ENCODE results near the gene HRAS. TPM values are rescaled to one million over a fixed set of nuclear protein-coding genes. Genes with fewer than 3 reads are reported as not detected.

Gene HRAS
- total and polyA plus RNA-seq, 2 of the 13 experiments (the other 11 are each of a cell fraction or from before 2014, with no cell fraction given) = 32.9 to 50.0 TPM

- Histone ChIP-seq H2AFZ (ENCODE audit: low read length) (no peak overlapping the region), H3K27me3 (ENCODE audit: control insufficient read depth in 1 of 2, insufficient read depth in 2 of 2, low read length in 2 of 2) (no peaks in the 10 kb centered on the region), H3K9me3 (ENCODE audit: low read length) (no peaks in the 10 kb centered on the region), H3K4me1 (ENCODE audit: insufficient read depth, low read length) (peaks cover 80% of the 10 kb centered on the region), H4K20me1 (ENCODE audit: insufficient read depth, low read length) (peaks cover 12% of the 10 kb centered on the region; the same call in 1 of the 2 replicates), H3K79me2 (ENCODE audit: insufficient read depth, low read length) (peaks cover 11% of the 10 kb centered on the region), H3K36me3 (replicated peaks in 1 of 2; ENCODE audit: control insufficient read depth in 1 of 2, insufficient read depth in 2 of 2, low read length in 2 of 2) (peaks cover 0 to 2% of the 10 kb centered on the region in 2 experiments; a peak in 3 of 5 replicates), H3K27ac (ENCODE audit: extremely low read length, insufficient read depth, low read length) (peak overlapping the region; percentile 87), H3K9ac (ENCODE audit: insufficient read depth, low read depth, low read length) (peak overlapping the region; percentile 83), H3K4me3 (replicated peaks in 1 of 3; ENCODE audit: insufficient read depth in 1 of 3, low read depth in 2 of 3, low read length in 3 of 3) (peak overlapping the region; percentile 80 to 95 (median 92)), H3K4me2 (ENCODE audit: low read depth, low read length) (peak overlapping the region; percentile 90)
- WGBS (ENCODE audit: low lambda C conversion rate) = 0% methylated on average over 5 of the region's 67 CpGs
- POLR2A ChIA-PET = interaction anchor here (0.6 to 1.5 kb wide), 10 partner anchors 8 to 167 kb away, joined by 3 to 32 read pairs (median 4); partner anchors contain the start of genes HRAS and PHRF1
- FAIRE-seq (peak; percentile 50), DNase-seq (ENCODE audit: low spot score) (peak; percentile 87), ATAC-seq (peak; percentile 38)
- intact Hi-C loops (cut with micrococcal nuclease; ENCODE audit: unreplicated experiment) (loop anchor here (1.0 kb wide), 1 partner anchor 27 kb away; no protein-coding TSS in a partner anchor), in situ Hi-C loops (cut with HindIII; ENCODE audit: extremely low pct_ligation_motif_present, low pct_unique_long_range_greater_than_20kb) (no loop called here)
- BruUV-seq (replicated peaks) = no TSS peak
- CTCF ChIA-PET (ENCODE audit: low intra/inter-chr PET ratio, low total read pairs) = no interaction called here
- TF ChIP-seq ZNF136 (CRISPR knock-in tag; IDR thresholded peaks at IDR 0.05; ENCODE audit: low read depth) (no peak), GZF1 (CRISPR knock-in tag; IDR thresholded peaks at IDR 0.05) (no peak), U2AF2 (IDR thresholded peaks at IDR 0.05; ENCODE audit: low read depth, low read length) (no peak), POLR2A (IDR thresholded peaks at IDR 0.05; ENCODE audit: insufficient read depth in 1 of 2, low read depth in 2 of 2, low read length in 2 of 2) (peak in 1 of 2 experiments; percentile 59; a peak in 2 of 4 replicates), SNAPC4 (CRISPR knock-in tag; IDR thresholded peaks at IDR 0.05) (no peak), ARID5B (CRISPR knock-in tag; IDR thresholded peaks at IDR 0.05) (peak; percentile 27; the same call in 1 of the 2 replicates), ZNF12 (CRISPR knock-in tag; IDR thresholded peaks at IDR 0.05) (no peak), HDAC6 (IDR thresholded peaks at IDR 0.05; ENCODE audit: low read depth, low read length) (no peak), U2AF1 (optimal IDR thresholded peaks at IDR 0.05; ENCODE audit: low read depth, low read length) (no peak), RBFOX2 (IDR thresholded peaks at IDR 0.05; ENCODE audit: low read depth, low read length) (peak; percentile 72), DMAP1 (CRISPR knock-in tag; IDR thresholded peaks at IDR 0.05) (peak; percentile 90), ZFX (CRISPR knock-in tag; IDR thresholded peaks at IDR 0.05; ENCODE audit: low read depth) (peak; percentile 70), EED (CRISPR knock-in tag; IDR thresholded peaks at IDR 0.05) (no peak), CENPBD1 (CRISPR knock-in tag; IDR thresholded peaks at IDR 0.05; ENCODE audit: borderline replicate concordance, low read depth) (no peak), TARDBP (CRISPR knock-in tag; IDR thresholded peaks at IDR 0.05) (0 out of 2 replicates have a peak, but pooled peaks have one; percentile 34)
These were observed 26.0 kb upstream of the HRAS start for GRCh38 chr11:561148-562003.
